HG03159 (cell line): ENCODE results near the gene PNPLA5.
"Not testable (repeated sequence)": the region's sequence is repeated elsewhere in the genome, so short reads cannot be mapped to it uniquely, and the experiment has no call there.

Experiments used
- ATAC-seq: cut with Tn5 transposase; IDR thresholded peaks from one replicate; pipeline ENCODE4 v1.9.1; 2021; ENCODE audit warnings: mild to moderate bottlenecking, moderate library complexity; ENCODE audit not compliant: unreplicated experiment

Gene PNPLA5

GRCh38 chr22:43881091-43882061 is 10.4 kb downstream of the PNPLA5 start:
- ATAC-seq, result no peak

DNA sequence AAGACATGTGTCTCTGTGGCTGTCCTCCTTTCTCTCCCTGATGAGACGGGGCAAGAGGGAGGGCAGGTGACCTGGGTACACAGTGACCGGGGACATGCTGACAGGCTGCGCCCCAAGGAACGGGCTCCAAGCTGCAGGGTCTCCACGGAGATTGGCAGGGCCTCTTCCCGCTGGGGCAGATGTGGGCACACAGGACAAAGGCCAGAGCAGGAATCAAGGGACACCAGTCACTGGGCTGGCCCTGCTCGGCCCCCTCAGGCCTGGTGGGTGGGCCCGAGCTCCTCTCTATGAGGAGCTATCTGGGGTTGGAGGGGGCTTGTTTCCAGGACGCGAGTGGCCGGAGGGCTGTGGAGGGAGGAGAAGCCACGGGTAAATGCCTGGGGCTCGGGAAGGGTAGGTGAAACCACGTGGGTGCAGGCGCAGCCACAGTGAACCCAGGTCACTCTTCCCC is 11.2 kb downstream of the PNPLA5 start:
- ATAC-seq, result no peak

GRCh38 chr22:43879901-43880540 is 11.8 kb downstream of the PNPLA5 start:
- no peak for ATAC-seq

- no peak for ATAC-seq
Observed at GRCh38 chr22:43878831-43879550, 12.8 kb downstream of the PNPLA5 start.

GRCh38 chr22:43878079-43878795 is 13.6 kb downstream of the PNPLA5 start:
- ATAC-seq, result no peak

DNA sequence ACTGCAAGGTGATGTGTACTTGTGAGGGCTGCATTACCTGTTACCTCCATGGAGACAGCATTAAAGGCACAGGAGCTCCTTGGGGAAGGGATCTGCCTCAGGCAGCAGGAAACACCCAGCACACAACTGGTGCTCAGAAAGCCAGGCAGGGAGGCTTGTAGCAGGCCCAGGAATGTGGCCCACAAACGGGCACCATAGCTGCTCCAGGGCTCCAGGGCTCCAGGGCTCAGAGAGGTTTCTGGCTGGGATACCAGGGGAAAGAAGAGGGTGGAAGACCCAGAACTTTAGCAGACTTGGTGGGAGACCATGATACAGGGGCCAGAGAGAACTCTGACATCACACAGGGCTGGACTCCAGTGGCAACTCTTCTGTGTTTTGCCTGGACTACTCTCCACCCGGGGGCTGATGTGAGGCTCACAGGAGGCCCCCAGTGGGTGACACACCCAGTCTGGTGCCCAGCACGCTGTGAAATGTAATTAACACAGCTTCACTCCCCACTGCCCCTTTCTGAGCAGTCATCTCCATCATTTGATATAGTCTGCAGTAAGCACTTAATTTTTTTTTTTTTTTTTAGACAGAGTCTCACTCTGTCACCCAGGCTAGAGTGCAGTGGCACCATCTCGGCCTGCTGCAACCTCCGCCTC is 14.8 kb downstream of the PNPLA5 start:
- ATAC-seq, result no peak

DNA sequence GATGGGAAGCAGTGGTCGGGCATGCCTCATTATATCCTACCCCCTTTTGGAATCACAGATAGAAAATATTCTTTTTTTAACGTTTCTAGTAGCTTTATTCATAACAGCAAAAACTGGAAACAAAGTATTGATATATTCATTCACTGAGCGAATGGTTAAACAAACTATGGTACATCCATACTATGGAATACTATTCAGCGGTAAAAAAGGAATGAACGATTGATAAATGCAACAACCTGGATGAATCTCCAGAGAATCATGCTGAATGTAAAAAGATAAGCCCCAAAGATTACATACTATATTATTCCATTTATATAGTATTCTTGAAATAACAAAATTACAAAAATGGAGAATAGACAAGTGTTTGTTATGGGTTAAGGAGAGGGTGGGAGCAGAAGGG is 22.0 kb downstream of the PNPLA5 start:
- ATAC-seq, result no peak

GRCh38 chr22:43869001-43869400 is 22.8 kb downstream of the PNPLA5 start:
- ATAC-seq, result not testable (repeated sequence)

DNA sequence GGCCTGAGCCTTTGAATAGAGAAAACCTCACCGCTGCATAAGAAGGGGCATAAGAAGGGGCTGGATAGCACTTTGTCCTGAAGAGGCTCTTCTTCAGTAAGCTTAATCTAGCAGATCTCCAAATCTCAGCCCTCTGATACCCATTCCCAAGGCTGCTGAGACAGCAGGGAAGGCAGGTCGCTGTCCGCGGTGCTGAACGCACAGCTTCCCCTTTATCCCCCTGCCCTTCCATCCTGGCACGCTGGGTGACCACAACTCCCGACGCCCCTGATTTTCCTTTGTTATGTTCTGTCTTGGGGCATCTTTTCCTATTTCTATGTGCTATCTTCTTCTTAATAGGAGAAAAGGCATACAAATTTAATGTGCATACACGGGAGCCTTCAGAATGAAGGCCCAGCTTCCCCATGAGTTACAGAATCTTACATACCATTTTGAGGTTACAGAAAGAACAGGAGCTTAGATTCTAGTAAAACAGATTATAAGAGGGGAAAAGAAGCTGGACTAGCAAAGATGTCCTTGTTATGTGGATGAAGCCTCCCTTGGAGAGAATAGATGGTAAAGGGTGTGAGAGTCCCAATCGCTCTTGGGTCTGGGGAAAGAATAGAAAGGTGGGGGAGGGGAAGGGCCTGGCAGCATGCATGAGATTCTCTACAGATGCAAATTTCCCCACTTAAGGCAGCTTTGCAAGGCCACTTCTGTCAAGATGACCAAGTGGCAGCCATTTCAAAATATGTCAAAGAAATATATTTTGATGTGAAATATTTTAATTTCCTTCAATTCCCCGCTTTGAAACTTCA is 23.8 kb downstream of the PNPLA5 start:
- ATAC-seq, result no peak

- no peak for ATAC-seq
Observed at GRCh38 chr22:43862882-43863202, 29.0 kb downstream of the PNPLA5 start.

GRCh38 chr22:43862074-43862881 is 29.5 kb downstream of the PNPLA5 start, which contains the start of gene SULT4A1:
Gene SULT4A1, minus strand, starts transcription at chr22:43862513. Its CDS starts 131 bp downstream, at chr22:43862382.
- ATAC-seq, result no peak

DNA sequence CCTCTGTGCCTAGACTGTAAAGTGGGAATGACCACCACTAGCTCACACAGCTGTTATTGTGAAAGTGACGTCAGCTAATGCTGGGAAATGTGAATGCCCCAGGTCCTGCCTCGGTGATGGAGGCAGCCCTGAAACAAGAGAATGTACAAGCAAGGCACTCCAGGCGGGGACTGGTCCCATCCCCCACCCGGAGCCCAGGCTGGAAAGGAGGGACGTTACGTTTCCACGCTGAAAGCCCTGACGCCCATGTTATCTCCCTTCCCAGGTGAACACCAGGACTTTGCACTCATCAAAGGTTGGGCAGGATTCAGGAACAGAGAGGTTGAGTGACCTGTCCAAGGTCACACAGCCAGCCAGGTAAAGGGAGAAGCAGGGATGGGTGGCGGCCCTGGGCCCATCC is 30.3 kb downstream of the PNPLA5 start:
- no peak for ATAC-seq

DNA sequence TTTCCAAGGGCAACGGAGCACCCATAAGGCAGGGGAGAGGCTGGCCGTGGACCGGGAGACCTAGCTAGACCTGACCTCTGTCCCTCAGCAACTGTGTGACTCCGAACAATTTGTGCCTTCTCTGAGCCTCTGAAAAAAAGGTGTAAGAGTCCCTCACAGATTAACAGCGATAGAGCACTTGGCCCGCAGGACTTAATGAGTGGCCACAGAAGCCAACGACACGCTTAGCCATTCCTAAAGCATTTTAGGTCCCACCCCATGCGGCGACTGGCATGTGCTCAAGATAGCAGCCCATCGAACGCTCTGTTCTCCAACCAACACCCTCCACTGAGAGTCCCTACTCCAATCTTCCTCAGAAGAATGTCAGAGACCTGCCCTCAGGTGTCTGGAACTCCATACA is 31.0 kb downstream of the PNPLA5 start:
- no peak for ATAC-seq

GRCh38 chr22:43860126-43860525 is 31.7 kb downstream of the PNPLA5 start:
- no peak for ATAC-seq

DNA sequence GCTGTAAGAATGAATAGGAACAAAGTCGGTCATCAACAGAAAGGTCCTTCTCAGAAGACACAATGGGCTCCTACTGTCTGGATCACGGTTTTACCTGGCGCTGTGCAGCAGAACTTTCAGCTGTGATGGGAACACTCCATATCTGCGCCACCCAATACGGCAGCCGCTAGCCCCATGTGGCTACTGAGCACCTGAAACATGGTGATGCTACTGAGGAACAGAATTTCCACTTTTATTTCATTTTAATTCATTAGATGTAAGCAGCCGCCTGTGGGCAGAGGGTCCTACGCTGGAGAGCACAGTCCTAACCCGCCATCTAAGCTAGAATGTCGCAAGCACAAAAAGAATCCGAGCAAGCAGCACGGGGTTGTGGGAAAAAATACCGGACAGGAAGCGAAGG is 32.2 kb downstream of the PNPLA5 start:
- ATAC-seq, result no peak

DNA sequence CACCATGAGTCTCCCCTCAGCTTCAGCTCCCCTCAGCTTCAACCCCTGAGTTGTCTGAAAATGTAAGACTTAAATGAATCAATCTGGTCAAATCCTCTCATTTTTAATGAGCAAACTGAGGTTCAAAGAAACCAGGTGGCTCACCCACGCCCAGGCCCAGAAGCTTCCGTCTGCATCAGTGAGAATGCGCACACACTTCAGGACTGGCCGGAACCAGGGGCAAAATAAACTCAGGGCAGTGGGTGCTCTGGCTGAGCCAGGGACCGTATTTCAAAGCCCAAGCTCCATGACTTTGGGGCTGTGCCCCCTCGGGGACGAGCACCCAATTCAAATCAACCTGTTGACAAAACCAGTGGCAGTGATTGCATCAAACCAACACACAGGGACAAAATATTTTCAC is 32.6 kb downstream of the PNPLA5 start:
- no peak for ATAC-seq

GRCh38 chr22:43858156-43858895 is 33.5 kb downstream of the PNPLA5 start:
- ATAC-seq, result no peak

DNA sequence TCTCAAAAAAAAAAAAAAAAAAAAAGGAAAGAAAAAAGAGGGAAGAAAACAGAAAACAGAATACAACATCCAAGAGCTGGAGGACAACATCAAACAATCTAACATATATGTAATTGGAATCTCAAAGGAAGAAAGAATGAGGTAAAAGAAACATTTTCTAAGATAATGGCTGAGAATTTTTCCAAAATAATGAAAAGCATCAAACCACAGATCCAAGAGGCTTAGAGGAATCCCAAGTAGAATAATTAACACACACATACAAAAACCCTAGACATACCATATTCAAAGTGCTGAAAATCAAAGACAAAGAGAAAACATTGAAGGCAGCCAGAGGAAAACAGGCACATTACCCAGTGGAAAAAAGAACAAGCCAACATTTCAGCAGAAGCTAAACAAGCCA is 34.4 kb downstream of the PNPLA5 start:
- no peak for ATAC-seq
